MM.1S (cell line): ENCODE results near the gene AKAP13.

Source experiments
- DNase-seq: peaks from one replicate; pipeline ENCODE4 v3.0.0-alpha.2; 2015
- H2AFZ ChIP-seq: fragments of 300-600 bp; sonication (generic); 2 replicates; pipeline ENCODE4 v1.6.0; 2016; ENCODE audit warnings: antibody characterized with exemption, low read length
- H3F3A ChIP-seq: fragments of 300-600 bp; sonication (generic); 2 replicates; pipeline ENCODE4 v1.6.1; 2016; ENCODE audit warnings: mild to moderate bottlenecking, antibody characterized with exemption, low read length, moderate library complexity, mixed read lengths; ENCODE audit not compliant: insufficient read depth
- H3K27ac ChIP-seq: fragments of 300-600 bp; sonication (generic); 2 replicates; pipeline ENCODE4 v1.5.1; 2016; ENCODE audit warnings: mild to moderate bottlenecking, low read length
- H3K27me3 ChIP-seq: fragments of 300-600 bp; sonication (generic); replicated peaks from 2 replicates; pipeline ENCODE4 v1.6.0; 2016; ENCODE audit warnings: low read length; ENCODE audit not compliant: insufficient read depth
- H3K36me3 ChIP-seq: fragments of 300-600 bp; sonication (generic); replicated peaks from 2 replicates; pipeline ENCODE4 v1.6.1; 2016; ENCODE audit warnings: mild to moderate bottlenecking, low read length, mixed read lengths; ENCODE audit not compliant: insufficient read depth
- H3K4me1 ChIP-seq: fragments of 300-600 bp; sonication (generic); 2 replicates; pipeline ENCODE4 v1.6.1; 2016; ENCODE audit warnings: low read length, mixed read lengths
- H3K4me2 ChIP-seq: fragments of 300-600 bp; sonication (generic); 2 replicates; pipeline ENCODE4 v1.6.0; 2016; ENCODE audit warnings: low read depth, low read length
- H3K4me3 ChIP-seq: fragments of 300-600 bp; sonication (generic); 2 replicates; pipeline ENCODE4 v1.5.1; 2016; ENCODE audit warnings: low read length, mixed read lengths
- H3K79me2 ChIP-seq: fragments of 300-600 bp; sonication (generic); 2 replicates; pipeline ENCODE4 v1.6.1; 2016; ENCODE audit warnings: mixed run types, low read length, mixed read lengths
- H3K9ac ChIP-seq: fragments of 300-600 bp; sonication (generic); 2 replicates; pipeline ENCODE4 v1.6.1; 2016; ENCODE audit warnings: low read length, mixed read lengths
- H3K9me2 ChIP-seq: fragments of 300-600 bp; sonication (generic); replicated peaks from 2 replicates; pipeline ENCODE4 v1.6.1; 2016; ENCODE audit warnings: mild to moderate bottlenecking, low read length, mixed read lengths; ENCODE audit not compliant: insufficient read depth
- H3K9me3 ChIP-seq: fragments of 300-600 bp; sonication (generic); replicated peaks from 2 replicates; pipeline ENCODE4 v1.6.1; 2016; ENCODE audit warnings: mild to moderate bottlenecking, low read length, mixed read lengths; ENCODE audit not compliant: insufficient read depth
- H4K20me1 ChIP-seq: fragments of 300-600 bp; sonication (generic); 2 replicates; pipeline ENCODE4 v1.6.1; 2016; ENCODE audit warnings: mild to moderate bottlenecking, low read length, moderate library complexity, mixed read lengths; ENCODE audit not compliant: insufficient read depth
- CTCF ChIP-seq: fragments of 300-600 bp; sonication (generic); IDR thresholded peaks from 2 replicates; pipeline ENCODE4 v1.5.1; 2016; ENCODE audit warnings: antibody characterized with exemption, low read length, mixed read lengths
- EZH2 ChIP-seq: fragments of 300-600 bp; sonication (generic); optimal IDR thresholded peaks from 2 replicates; pipeline ENCODE3; 2017; ENCODE audit warnings: low read depth, mild to moderate bottlenecking, antibody characterized with exemption, low read length, mixed read lengths
- EZH2phosphoT487 ChIP-seq: fragments of 300-600 bp; sonication (generic); IDR thresholded peaks from 2 replicates; pipeline ENCODE4 v1.6.1; 2018; ENCODE audit warnings: antibody characterized with exemption, low read length

AKAP13 gene

GRCh38 chr15:85454403-85454802 lies 74.0 kb downstream of the AKAP13 start:
- Histone ChIP-seq H2AFZ (no peak overlapping the region), H3K27ac (no peak overlapping the region), H3K79me2 (peaks cover 47% of the 10 kb centered on the region), H3K4me1 (no peaks in the 10 kb centered on the region), H3K9me2 (no peaks in the 10 kb centered on the region), H3K27me3 (no peaks in the 10 kb centered on the region), H3K36me3 (no peaks in the 10 kb centered on the region), H3K9ac (no peak overlapping the region), H3K4me2 (no peak overlapping the region), H4K20me1 (no peaks in the 10 kb centered on the region), H3K4me3 (no peak overlapping the region), H3F3A (no peaks in the 10 kb centered on the region), H3K9me3 (no peaks in the 10 kb centered on the region)
- no peak for TF ChIP-seq EZH2phosphoT487
- no peak for TF ChIP-seq CTCF
- no peak for TF ChIP-seq EZH2
- no peak for DNase-seq

- Histone ChIP-seq H4K20me1 (no peaks in the 10 kb centered on the region), H3K9me2 (no peaks in the 10 kb centered on the region), H3F3A (no peaks in the 10 kb centered on the region), H3K36me3 (no peaks in the 10 kb centered on the region), H3K79me2 (peaks cover 36% of the 10 kb centered on the region), H3K9ac (no peak overlapping the region), H3K9me3 (no peaks in the 10 kb centered on the region), H3K27me3 (no peaks in the 10 kb centered on the region), H3K4me3 (no peak overlapping the region), H2AFZ (no peak overlapping the region), H3K4me2 (no peak overlapping the region), H3K27ac (no peak overlapping the region), H3K4me1 (no peaks in the 10 kb centered on the region)
- no peak for DNase-seq
- TF ChIP-seq EZH2phosphoT487 (no peak), EZH2 (no peak), CTCF (no peak)
Measured at GRCh38 chr15:85455891-85456290, 75.5 kb downstream of the AKAP13 start.

- peaks cover 31% of the 10 kb centered on the region for H3K79me2 ChIP-seq
Measured at GRCh38 chr15:85456798-85457197, 76.4 kb downstream of the AKAP13 start.

More at GRCh38 chr15:85456798-85457197, 76.4 kb downstream of the AKAP13 start:
- H3K9ac ChIP-seq = no peak overlapping the region
- H3K36me3 ChIP-seq = no peaks in the 10 kb centered on the region
- no peaks in the 10 kb centered on the region for H3K9me3 ChIP-seq
- H3K27ac ChIP-seq = no peak overlapping the region
- H3F3A ChIP-seq = no peaks in the 10 kb centered on the region
- no peak overlapping the region for H3K4me3 ChIP-seq
- no peak overlapping the region for H3K4me2 ChIP-seq
- no peaks in the 10 kb centered on the region for H4K20me1 ChIP-seq
- no peak overlapping the region for H2AFZ ChIP-seq
- TF ChIP-seq CTCF (no peak), EZH2 (no peak), EZH2phosphoT487 (no peak)
- no peak for DNase-seq
- H3K27me3 ChIP-seq = no peaks in the 10 kb centered on the region
- no peaks in the 10 kb centered on the region for H3K9me2 ChIP-seq
- no peaks in the 10 kb centered on the region for H3K4me1 ChIP-seq
